GM19193 (cell line): ENCODE results near the gene MARCHF9.

ENCODE experiments used
- POLR2A ChIP-seq: IDR thresholded peaks from 4 replicates; pipeline ENCODE4 v1.6.1; 2011; ENCODE audit not compliant: insufficient read depth, insufficient read length; ENCODE audit errors: extremely low read depth

MARCHF9 gene

DNA sequence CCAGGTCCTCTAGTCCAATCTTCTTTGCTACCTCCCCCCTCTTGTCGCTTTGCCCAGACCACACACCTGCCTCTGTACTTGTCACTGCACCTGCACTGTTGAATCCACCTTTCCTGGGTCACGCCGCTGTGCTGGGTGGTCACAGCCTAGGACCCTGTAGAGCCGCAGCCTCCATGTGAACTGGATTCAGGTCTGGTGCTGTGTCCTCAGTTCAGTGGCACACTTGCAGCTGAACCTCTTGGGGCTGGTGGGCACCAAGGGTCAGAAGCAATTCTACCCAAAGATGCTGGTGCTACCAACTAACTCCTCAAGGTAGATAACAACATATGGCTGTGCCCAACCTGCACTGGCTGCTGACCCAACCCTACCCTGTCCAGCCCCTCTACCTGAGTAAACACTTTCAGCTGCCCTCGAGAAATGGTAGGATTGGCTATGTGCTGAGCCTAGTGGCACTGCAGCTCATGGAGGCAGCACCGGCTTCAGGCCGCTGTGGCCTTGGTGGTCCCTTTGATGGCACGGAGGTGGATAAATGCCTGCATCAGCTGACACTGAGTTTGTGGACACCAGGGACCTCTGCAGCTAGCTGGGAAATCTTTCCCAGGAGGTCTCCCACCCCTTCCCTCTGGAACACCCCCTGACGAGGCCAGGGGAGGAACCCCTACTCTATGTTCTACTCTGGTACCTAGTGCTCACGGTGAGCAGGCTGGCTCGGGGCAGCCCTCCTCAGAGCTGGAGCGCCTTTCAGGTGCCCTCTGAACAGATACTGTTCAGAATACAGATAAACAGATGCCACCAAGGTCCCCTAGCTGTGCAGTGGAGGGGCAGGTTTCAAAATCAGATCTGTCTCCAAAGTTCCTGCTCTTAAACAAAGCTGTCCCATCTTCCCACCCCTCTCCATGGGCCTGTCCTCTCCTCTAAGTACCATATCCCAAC lies 30.6 kb upstream of the MARCHF9 start:
- no peak for TF ChIP-seq POLR2A

DNA sequence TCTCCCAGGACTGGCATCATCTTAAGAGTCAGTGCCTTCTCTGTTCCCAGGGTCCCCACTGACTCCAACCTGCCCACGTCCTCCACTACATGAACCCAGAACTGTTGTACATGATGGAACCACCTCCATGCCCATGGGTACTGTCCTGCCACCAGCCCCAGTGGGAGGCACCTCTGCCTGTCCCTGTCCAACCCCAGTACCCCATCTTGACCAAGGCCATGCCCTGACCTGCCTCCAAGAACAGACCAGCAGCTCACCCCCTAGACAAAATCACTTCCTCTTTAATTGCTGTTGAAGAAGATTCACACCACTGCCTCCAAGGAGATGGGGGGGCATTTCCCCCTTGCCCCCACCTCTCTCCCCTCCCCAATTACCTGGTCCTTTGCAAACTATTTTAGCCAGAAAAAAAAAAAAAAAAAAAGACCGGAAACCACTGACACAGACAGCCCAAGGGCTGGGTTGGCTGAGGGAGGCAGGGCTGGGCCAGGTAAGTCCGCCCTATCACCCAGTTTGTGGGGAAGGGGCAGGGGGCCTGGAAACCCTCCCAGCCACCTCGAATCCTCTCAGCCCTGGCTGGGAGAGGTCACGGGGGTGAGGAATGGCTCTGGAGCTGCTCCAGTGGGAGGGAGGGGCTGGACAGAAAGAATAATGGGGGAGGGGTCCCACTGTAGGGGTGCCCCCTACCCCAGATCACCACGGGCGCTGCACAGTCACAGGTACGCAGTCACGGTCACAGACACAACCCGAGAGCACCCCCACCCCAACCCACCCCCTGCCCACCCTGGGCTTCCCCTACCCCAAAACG lies 29.8 kb upstream of the MARCHF9 start:
- no peak for TF ChIP-seq POLR2A

GRCh38 chr12:57725851-57726150 lies 29.1 kb upstream of the MARCHF9 start:
- TF ChIP-seq POLR2A = no peak

- no peak for TF ChIP-seq POLR2A
Measured at GRCh38 chr12:57726151-57726883, 28.6 kb upstream of the MARCHF9 start.

GRCh38 chr12:57726884-57727757 lies 27.8 kb upstream of the MARCHF9 start:
- no peak for TF ChIP-seq POLR2A

DNA sequence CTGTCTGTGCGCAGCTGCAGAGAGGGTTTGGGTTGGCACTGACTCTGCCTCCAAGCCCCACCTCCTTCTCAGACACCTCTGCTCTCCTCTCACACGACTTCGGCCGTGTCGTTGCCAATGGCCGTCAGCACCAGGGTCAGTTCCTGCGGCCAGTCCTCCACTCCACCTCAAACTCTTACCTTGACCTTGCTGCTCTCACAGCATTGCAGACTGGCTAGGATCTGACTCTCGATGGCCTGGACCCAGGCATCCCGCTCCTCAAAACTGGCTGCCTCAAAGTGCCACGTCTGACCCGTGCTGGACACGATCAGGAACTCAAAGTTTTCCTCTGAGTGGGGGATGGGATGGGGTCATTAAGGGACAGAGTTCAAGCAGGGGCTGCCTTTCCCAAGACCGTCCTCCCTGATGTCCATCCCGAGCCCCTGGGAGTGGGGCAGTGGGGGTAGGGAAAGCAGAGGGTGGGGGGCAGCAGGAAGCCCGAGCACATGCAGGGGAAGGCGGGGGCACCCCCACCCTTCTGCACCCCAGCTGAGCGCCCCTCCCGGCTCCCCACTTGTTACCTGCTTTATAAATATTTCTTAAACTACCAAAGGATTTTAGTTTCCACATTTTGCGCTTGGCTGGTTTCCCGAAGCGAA lies 27.0 kb upstream of the MARCHF9 start:
- TF ChIP-seq POLR2A = no peak

- TF ChIP-seq POLR2A = no peak
Measured at GRCh38 chr12:57729321-57729844, 25.5 kb upstream of the MARCHF9 start.

DNA sequence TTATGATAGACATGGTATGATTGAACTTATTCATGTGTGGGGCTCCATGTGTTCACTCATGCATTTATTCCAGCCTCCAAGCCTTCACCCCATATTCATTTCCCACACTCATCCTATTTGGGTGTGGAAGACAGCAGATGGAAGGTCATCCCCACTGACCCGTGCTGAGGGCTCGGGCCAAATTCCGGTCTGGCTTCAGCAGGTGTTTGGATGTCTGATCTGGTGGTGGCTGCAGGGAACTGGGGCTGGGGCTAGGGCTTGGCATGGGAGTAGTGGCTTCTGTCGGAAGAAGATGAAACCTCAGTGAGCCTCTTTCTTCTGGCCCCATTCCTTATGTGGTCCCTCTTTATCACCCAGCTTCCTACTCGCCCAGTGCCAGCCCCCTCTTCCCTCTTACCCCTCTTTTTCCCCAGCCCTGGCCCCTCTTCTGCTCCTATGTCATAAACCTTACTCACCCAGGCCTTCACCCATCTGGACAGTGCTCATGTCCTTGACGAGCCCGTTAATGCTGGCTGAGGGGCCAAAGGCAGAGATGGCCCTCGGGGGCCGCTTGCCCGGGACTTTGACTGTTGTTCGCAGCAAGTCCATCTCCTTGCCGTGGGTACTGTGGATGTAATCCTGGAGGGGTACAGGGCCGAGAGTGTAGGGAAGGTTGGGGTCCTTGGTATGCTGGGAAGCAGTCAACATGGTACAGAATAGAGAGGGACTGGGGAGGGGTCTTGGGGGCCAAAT lies 24.4 kb upstream of the MARCHF9 start:
- TF ChIP-seq POLR2A = no peak

GRCh38 chr12:57731411-57732080 lies 23.4 kb upstream of the MARCHF9 start:
- TF ChIP-seq POLR2A = no peak

GRCh38 chr12:57732270-57732669 lies 22.6 kb upstream of the MARCHF9 start:
- no peak for TF ChIP-seq POLR2A

GRCh38 chr12:57732726-57733593 lies 21.9 kb upstream of the MARCHF9 start:
- TF ChIP-seq POLR2A = no peak

- TF ChIP-seq POLR2A = no peak
Measured at GRCh38 chr12:57733928-57734327, 21.0 kb upstream of the MARCHF9 start.
